Stomach (tissue), 9 donors: ENCODE data around the gene ACOXL. TPM values are rescaled to one million over a fixed set of nuclear protein-coding genes. Genes with fewer than 3 reads are reported as not detected.

ENCODE experiments used
- DNase-seq, 2 donors: peaks; one replicate each; pipeline versions ENCODE4 v3.0.0 to v3.0.0-alpha.2; 2013 to 2019
- H3K27ac ChIP-seq, 5 donors: fragments of 200-600 bp in 4 of 5; sonication (generic) in 4 of 5; one replicate each; pipeline ENCODE4 v1.5.1; 2013 to 2019; ENCODE audit warnings: mild to moderate bottlenecking in 1 of 5, moderate library complexity in 1 of 5
- H3K27me3 ChIP-seq, 3 donors: fragments of 200-600 bp; sonication (generic); one replicate each; pipeline ENCODE4 v1.5.1; 2017 to 2019; ENCODE audit warnings: mixed run types in 1 of 3
- H3K36me3 ChIP-seq, 4 donors: fragments of 200-600 bp; sonication (generic); 1 replicate in 3 of 4; 2 replicates in 1 of 4; pipeline ENCODE4 v1.5.1; 2016 to 2019
- H3K4me1 ChIP-seq, 4 donors: fragments of 200-600 bp; sonication (generic); one replicate each; pipeline ENCODE4 v1.5.1; 2016 to 2019
- H3K4me3 ChIP-seq, 4 donors: fragments of 200-600 bp; sonication (generic) in 3 of 4; one replicate each; pipeline ENCODE4 v1.5.1; 2016 to 2019; ENCODE audit warnings: mild to moderate bottlenecking in 1 of 4
- H3K9me3 ChIP-seq, 4 donors: fragments of 200-600 bp; sonication (generic); one replicate each; pipeline ENCODE4 v1.5.1; 2016 to 2019
- EP300 ChIP-seq: sonication (generic); formaldehyde crosslinking; IDR thresholded peaks from one replicate; pipeline ENCODE4 v1.6.1; 2017; ENCODE audit warnings: antibody characterized with exemption
- POLR2A ChIP-seq, 4 donors: fragments of 450-650 bp; IDR thresholded peaks; one replicate each; pipeline ENCODE4 v1.6.1; 2016; ENCODE audit warnings: antibody characterized with exemption in 4 of 4, control low read depth in 2 of 4, mild to moderate bottlenecking in 1 of 4, moderate library complexity in 1 of 4
- POLR2AphosphoS5 ChIP-seq, 3 donors: sonication (generic); formaldehyde crosslinking; IDR thresholded peaks; one replicate each; pipeline ENCODE4 v1.6.1; 2016; ENCODE audit warnings: antibody characterized with exemption in 3 of 3
- WGBS, 5 donors: extraction: QIAGEN DNeasy Blood & Tissue Kit in 3 of 5; methylation state at CpG; one replicate each; pipeline versions ENCODE4 v1.1.5 to v1.1.7; 2013 to 2018; 5-methylcytosine and 5-hydroxymethylcytosine counted together
- intact Hi-C: fragments of 100-400 bp; cut with DNase I; formaldehyde crosslinking; loops from one replicate; pipeline ENCODE4 v1.15.1; 2023; ENCODE audit warnings: low total_unique reads
- polyA plus RNA-seq, 3 donors: library from polyadenylated mRNA; stranded (reverse); fragments of 200-250 nt; gene quantifications; one replicate each; pipeline ENCODE4 v1.2.3, GENCODE V29; 2013
- total RNA-seq, 5 donors: library from RNA; depleted of rRNA; stranded (reverse); fragments of >200 nt; gene quantifications; one replicate each; pipeline versions ENCODE4 v1.1.0 to v1.2.3, GENCODE V29; 2014 to 2016
- TF ChIP-seq, protein P1 (sequence below), 7 experiments: fragments of 450-650 bp in 4 of 7; fragments of 200-600 bp in 3 of 7; sonication (generic) in 3 of 7; IDR thresholded peaks; one replicate each; pipeline ENCODE4 v1.5.1; 2016 to 2019; ENCODE audit warnings: antibody characterized with exemption in 7 of 7, control low read depth in 2 of 7, mild to moderate bottlenecking in 1 of 7
- donor health status: healthy with polysubstance abuse.
- donor health status: Bipolar disorder and iron deficiency.
- donor health status: healthy.

The ACOXL gene
- total and polyA plus RNA-seq, 8 donors: 0.10 to 1.3 (median 0.45) TPM; not detected in 3

- no peak for DNase-seq
- Histone ChIP-seq H3K36me3 (no peaks in the 10 kb centered on the region), H3K4me1 (no peaks in the 10 kb centered on the region), H3K9me3 (no peaks in the 10 kb centered on the region), H3K27me3 (no peaks in the 10 kb centered on the region), H3K27ac (no peak overlapping the region), H3K4me3 (no peak overlapping the region)
- intact Hi-C loops: no loop called here
- WGBS, 5 donors: 37 to 58% (median 54%) methylated on average over 2 of the region's 2 CpGs
- TF ChIP-seq POLR2A (IDR thresholded peaks at IDR 0.05): no peak
- TF ChIP-seq, protein P1, sequence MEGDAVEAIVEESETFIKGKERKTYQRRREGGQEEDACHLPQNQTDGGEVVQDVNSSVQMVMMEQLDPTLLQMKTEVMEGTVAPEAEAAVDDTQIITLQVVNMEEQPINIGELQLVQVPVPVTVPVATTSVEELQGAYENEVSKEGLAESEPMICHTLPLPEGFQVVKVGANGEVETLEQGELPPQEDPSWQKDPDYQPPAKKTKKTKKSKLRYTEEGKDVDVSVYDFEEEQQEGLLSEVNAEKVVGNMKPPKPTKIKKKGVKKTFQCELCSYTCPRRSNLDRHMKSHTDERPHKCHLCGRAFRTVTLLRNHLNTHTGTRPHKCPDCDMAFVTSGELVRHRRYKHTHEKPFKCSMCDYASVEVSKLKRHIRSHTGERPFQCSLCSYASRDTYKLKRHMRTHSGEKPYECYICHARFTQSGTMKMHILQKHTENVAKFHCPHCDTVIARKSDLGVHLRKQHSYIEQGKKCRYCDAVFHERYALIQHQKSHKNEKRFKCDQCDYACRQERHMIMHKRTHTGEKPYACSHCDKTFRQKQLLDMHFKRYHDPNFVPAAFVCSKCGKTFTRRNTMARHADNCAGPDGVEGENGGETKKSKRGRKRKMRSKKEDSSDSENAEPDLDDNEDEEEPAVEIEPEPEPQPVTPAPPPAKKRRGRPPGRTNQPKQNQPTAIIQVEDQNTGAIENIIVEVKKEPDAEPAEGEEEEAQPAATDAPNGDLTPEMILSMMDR (IDR thresholded peaks at IDR 0.05): no peak
- no peak for TF ChIP-seq POLR2AphosphoS5 (IDR thresholded peaks at IDR 0.05)
- TF ChIP-seq EP300: no peak
Measured at GRCh38 chr2:110955045-110955444, 222.7 kb downstream of the ACOXL start.

DNA sequence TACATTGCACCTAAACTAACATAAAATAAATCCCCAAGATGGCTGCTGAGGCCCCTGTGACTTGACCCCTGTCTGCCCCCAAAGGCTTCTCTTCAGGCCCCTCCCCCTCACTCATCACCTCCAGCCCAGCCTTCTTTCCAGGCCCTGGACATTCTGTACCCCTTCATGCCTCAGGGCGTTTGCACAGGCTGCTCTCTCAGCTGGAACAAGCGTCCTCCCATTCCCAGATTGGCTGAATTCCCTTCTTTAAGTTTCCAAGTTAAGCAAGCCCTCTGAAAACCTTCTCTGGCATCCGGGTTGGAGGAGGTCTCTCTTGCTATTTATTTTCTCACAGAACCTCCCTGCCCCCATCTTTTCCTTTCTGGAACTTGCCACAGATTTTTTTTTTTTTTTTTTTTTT lies 223.2 kb downstream of the ACOXL start:
- intact Hi-C loops: no loop called here

DNA sequence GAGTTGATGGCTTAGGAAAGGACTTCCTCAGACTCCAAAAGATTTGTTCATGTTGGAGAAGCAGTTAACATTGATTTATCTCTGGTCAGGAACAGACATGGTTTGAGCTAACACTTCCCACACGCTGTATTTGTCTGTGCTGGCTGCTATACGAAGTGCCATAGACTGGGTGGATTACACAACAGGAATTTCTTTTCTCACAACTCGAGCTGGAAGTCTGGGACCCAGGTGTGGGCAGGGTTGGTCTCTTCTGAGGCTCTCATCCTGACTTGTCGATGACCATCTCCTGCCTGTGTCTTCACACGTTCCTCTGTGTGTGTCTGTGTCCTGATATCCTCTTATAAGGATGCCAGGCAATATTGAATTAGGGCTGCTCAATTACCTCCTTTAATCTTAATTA lies 224.9 kb downstream of the ACOXL start:
- Histone ChIP-seq H3K27me3 (no peaks in the 10 kb centered on the region), H3K4me3 (no peak overlapping the region), H3K9me3 (no peaks in the 10 kb centered on the region), H3K27ac (no peak overlapping the region), H3K4me1 (no peaks in the 10 kb centered on the region), H3K36me3 (no peaks in the 10 kb centered on the region)
- DNase-seq: no peak
- intact Hi-C loops: no loop called here
- TF ChIP-seq, protein P1 (IDR thresholded peaks at IDR 0.05): no peak
- no peak for TF ChIP-seq POLR2A (IDR thresholded peaks at IDR 0.05)
- TF ChIP-seq EP300: no peak
- no peak for TF ChIP-seq POLR2AphosphoS5 (IDR thresholded peaks at IDR 0.05)
- 71 to 80% (median 77%) methylated on average over 5 of the region's 5 CpGs for WGBS, 5 donors

More for the DNA sequence above, 223.2 kb downstream of the ACOXL start:
- no peak for DNase-seq
- Histone ChIP-seq H3K4me3 (no peak overlapping the region), H3K4me1 (no peaks in the 10 kb centered on the region), H3K9me3 (no peaks in the 10 kb centered on the region), H3K36me3 (no peaks in the 10 kb centered on the region), H3K27me3 (no peaks in the 10 kb centered on the region), H3K27ac (no peak overlapping the region)
- 51 to 73% (median 59%) methylated on average over 3 of the region's 3 CpGs for WGBS, 5 donors
- TF ChIP-seq, protein P1 (IDR thresholded peaks at IDR 0.05): no peak
- TF ChIP-seq POLR2AphosphoS5 (IDR thresholded peaks at IDR 0.05) (no peak), EP300 (no peak), POLR2A (IDR thresholded peaks at IDR 0.05) (no peak)

DNA sequence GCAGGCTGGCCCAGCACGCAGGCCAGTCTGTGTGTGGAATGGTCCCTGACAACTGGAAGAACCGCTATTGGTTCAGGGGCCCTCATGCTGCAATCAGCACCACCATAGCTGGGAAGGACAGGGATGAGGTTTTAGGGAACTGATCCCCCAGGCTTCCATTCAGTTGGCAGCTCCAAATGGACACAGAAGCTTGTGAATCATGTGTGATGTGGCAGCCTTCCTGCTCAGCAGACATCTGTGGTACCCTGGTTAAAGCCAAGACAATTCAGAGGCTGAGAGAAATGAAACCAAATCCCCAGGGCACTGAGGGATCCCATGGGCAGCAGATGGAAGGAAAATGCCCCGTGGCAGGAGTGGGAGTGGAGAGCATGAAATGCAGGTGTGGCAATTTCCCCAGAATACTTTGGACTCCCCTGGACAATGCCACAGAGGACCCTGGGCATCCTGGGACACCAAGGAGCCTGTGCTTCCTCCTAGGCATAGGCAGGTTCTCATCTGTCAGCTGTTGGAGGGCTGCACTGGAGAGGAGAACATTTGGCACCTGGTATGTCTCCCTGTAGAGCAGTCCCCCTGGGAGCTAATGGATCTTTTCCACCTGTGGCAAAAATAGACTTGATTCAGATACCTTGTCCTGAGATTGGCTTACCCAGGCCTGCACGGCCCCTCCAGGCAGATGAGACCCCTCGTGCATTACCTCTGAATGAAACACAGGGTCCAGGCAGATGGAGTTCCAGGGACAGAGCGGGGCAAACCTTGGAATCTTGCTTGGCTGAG lies 226.2 kb downstream of the ACOXL start:
- no peak overlapping the region for H3K27ac ChIP-seq
- intact Hi-C loops: no loop called here
- TF ChIP-seq, protein P1 (IDR thresholded peaks at IDR 0.05): no peak
- no peak for TF ChIP-seq POLR2AphosphoS5 (IDR thresholded peaks at IDR 0.05)
- TF ChIP-seq POLR2A (IDR thresholded peaks at IDR 0.05): no peak
- no peak for TF ChIP-seq EP300
- no peak for DNase-seq
- WGBS, 5 donors: 82 to 93% (median 91%) methylated on average over 6 of the region's 6 CpGs
- H3K4me1 ChIP-seq: no peaks in the 10 kb centered on the region
- H3K9me3 ChIP-seq: no peaks in the 10 kb centered on the region
- no peak overlapping the region for H3K4me3 ChIP-seq
- H3K36me3 ChIP-seq: no peaks in the 10 kb centered on the region
- H3K27me3 ChIP-seq: no peaks in the 10 kb centered on the region
